GM06990 (cell line): ENCODE measurements around the gene LSP1.

Source experiments
- DNase-seq: peaks from one replicate; pipeline ENCODE4 v3.0.0-alpha.2; 2011; ENCODE audit not compliant: insufficient read length; ENCODE audit errors: extremely low read depth
- H3K27me3 ChIP-seq: replicated peaks from 2 replicates; pipeline ENCODE4 v1.6.0; 2011; ENCODE audit warnings: low read length; ENCODE audit not compliant: control insufficient read depth, insufficient read depth
- H3K36me3 ChIP-seq: 2 replicates; pipeline ENCODE4 v1.5.1; 2011; ENCODE audit warnings: low read length; ENCODE audit not compliant: control insufficient read depth, insufficient read depth
- H3K4me3 ChIP-seq: replicated peaks from 2 replicates; pipeline ENCODE4 v1.5.1; 2011; ENCODE audit warnings: low read depth, mild to moderate bottlenecking, control low read depth, low read length
- TF ChIP-seq, protein P1 (sequence below): IDR thresholded peaks from 2 replicates; pipeline ENCODE4 v1.5.1; 2011; ENCODE audit warnings: low read length, control low read depth, mild to moderate bottlenecking, inconsistent platforms; ENCODE audit not compliant: insufficient read depth, poor library complexity, severe bottlenecking

Gene LSP1

DNA sequence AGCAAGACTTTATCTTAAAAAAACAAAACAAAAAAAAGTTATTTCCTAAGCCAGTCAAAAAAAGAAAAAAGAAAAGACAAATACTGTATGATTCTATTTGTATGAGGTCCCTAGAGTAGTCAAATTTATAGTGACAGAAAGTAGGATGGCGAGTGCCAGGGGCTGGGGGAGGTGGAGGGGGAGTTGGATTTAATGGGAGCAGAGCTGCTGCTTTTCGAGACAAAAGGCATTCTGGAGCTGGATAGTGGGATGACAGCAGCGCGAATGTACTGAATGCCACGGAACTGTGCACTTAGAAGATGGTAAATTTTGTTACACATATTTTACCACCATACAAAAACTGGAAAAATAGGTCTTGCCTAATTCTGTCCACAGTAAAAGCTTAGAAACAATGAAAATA is 35.9 kb upstream of the LSP1 start:
- no peak overlapping the region for H3K4me3 ChIP-seq
- H3K27me3 ChIP-seq: no peaks in the 10 kb centered on the region
- DNase-seq: no peak
- TF ChIP-seq, protein P1, sequence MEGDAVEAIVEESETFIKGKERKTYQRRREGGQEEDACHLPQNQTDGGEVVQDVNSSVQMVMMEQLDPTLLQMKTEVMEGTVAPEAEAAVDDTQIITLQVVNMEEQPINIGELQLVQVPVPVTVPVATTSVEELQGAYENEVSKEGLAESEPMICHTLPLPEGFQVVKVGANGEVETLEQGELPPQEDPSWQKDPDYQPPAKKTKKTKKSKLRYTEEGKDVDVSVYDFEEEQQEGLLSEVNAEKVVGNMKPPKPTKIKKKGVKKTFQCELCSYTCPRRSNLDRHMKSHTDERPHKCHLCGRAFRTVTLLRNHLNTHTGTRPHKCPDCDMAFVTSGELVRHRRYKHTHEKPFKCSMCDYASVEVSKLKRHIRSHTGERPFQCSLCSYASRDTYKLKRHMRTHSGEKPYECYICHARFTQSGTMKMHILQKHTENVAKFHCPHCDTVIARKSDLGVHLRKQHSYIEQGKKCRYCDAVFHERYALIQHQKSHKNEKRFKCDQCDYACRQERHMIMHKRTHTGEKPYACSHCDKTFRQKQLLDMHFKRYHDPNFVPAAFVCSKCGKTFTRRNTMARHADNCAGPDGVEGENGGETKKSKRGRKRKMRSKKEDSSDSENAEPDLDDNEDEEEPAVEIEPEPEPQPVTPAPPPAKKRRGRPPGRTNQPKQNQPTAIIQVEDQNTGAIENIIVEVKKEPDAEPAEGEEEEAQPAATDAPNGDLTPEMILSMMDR: no peak
- H3K36me3 ChIP-seq: no peaks in the 10 kb centered on the region

DNA sequence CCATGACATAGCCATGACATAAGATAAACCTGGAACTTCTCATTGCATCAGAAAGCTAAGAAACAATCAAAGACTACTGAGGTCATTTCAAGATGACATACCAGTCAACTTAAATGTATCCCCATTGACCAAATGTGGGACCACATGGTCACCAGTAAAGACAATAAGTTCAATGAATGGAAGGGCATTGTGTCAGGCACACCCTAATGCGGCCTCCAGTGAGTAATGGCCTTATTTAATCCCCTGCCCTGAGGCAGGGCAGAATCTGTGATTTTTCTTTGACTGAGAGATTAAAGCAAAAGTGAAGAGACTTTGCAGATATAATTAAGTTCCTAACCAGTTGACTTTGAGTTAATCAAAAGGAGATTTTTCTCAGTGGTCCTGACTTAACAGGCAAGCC is 35.4 kb upstream of the LSP1 start:
- no peak overlapping the region for H3K4me3 ChIP-seq
- TF ChIP-seq, protein P1: no peak
- H3K36me3 ChIP-seq: no peaks in the 10 kb centered on the region
- DNase-seq: no peak
- H3K27me3 ChIP-seq: no peaks in the 10 kb centered on the region; the same call in 1 of the 2 replicates

DNA sequence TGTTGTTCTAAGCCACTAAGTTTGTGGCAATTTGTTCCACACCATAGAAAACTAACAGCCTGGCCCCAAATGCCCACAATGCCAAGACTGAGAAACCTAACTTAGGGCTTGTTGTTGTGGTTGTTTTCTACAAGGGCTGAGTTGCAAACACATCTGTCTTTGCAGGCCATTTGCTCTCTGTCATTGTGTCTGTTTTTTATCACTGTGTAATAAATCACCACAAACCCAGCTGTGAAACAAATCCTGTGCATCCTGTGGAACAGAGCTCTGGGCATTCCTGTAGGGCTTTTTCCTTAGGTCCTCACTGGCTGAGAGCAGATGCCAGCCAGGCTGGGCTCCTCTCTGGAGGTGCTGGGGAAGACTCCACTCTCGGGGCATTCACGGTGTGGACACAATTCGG is 33.8 kb upstream of the LSP1 start:
- TF ChIP-seq, protein P1: no peak
- DNase-seq: no peak
- Histone ChIP-seq H3K4me3 (no peak overlapping the region), H3K27me3 (no peaks in the 10 kb centered on the region; the same call in 1 of the 2 replicates), H3K36me3 (no peaks in the 10 kb centered on the region)

- TF ChIP-seq, protein P1: no peak
- no peaks in the 10 kb centered on the region; the same call in 1 of the 2 replicates for H3K27me3 ChIP-seq
- no peak for DNase-seq
Observed at GRCh38 chr11:1820463-1821325, 32.2 kb upstream of the LSP1 start.

GRCh38 chr11:1821562-1821961 is 31.3 kb upstream of the LSP1 start:
- no peaks in the 10 kb centered on the region for H3K36me3 ChIP-seq
- H3K4me3 ChIP-seq: no peak overlapping the region
- TF ChIP-seq, protein P1: no peak
- H3K27me3 ChIP-seq: no peaks in the 10 kb centered on the region; the same call in 1 of the 2 replicates
- DNase-seq: no peak

More at GRCh38 chr11:1820463-1821325, 32.2 kb upstream of the LSP1 start:
- Histone ChIP-seq H3K36me3 (no peaks in the 10 kb centered on the region), H3K4me3 (no peak overlapping the region)
